Prostate gland (tissue), 2 donors: Measurements from ENCODE around the gene SLC8A2.

Source experiments
- POLR2A ChIP-seq: fragments of 450-650 bp; IDR thresholded peaks from one replicate; pipeline ENCODE4 v1.6.1; 2016; ENCODE audit warnings: antibody characterized with exemption, mild to moderate bottlenecking
- POLR2AphosphoS5 ChIP-seq: sonication (generic); formaldehyde crosslinking; IDR thresholded peaks from one replicate; pipeline ENCODE4 v1.6.1; 2017; ENCODE audit warnings: antibody characterized with exemption
- TF ChIP-seq, protein P1 (sequence below), 4 experiments: fragments of 200-600 bp in 2 of 4; fragments of 450-650 bp in 2 of 4; sonication (generic) in 2 of 4; IDR thresholded peaks; 1 replicate in 3 of 4; 2 replicates in 1 of 4; pipeline ENCODE4 v1.5.1; 2016 to 2019; ENCODE audit warnings: antibody characterized with exemption in 4 of 4, mild to moderate bottlenecking in 2 of 4, moderate library complexity in 2 of 4

DNA sequence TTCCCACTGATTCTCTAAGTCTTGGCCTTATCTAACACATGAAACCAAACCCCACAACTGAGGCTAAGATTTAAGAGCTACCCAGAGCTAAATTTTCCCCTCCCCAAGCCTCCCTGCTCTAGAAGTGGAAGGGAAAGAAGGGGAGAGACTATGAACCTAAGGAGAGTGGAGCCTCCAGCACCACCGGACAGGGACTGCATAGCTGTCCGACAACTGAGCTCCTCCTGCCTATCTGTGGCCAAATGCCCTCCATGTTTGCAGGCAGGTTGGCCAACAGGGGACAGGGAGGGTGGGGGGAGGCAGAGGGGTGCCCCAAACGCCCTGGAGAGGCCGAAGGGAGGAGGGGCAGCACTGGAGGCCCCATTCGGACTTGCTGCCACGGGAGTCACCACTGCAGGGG, 49.1 kb upstream of the SLC8A2 start:
- TF ChIP-seq, protein P1, sequence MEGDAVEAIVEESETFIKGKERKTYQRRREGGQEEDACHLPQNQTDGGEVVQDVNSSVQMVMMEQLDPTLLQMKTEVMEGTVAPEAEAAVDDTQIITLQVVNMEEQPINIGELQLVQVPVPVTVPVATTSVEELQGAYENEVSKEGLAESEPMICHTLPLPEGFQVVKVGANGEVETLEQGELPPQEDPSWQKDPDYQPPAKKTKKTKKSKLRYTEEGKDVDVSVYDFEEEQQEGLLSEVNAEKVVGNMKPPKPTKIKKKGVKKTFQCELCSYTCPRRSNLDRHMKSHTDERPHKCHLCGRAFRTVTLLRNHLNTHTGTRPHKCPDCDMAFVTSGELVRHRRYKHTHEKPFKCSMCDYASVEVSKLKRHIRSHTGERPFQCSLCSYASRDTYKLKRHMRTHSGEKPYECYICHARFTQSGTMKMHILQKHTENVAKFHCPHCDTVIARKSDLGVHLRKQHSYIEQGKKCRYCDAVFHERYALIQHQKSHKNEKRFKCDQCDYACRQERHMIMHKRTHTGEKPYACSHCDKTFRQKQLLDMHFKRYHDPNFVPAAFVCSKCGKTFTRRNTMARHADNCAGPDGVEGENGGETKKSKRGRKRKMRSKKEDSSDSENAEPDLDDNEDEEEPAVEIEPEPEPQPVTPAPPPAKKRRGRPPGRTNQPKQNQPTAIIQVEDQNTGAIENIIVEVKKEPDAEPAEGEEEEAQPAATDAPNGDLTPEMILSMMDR (IDR thresholded peaks at IDR 0.05): no peak
- no peak for TF ChIP-seq POLR2A
- TF ChIP-seq POLR2AphosphoS5: no peak
